SK-N-SH treated with all-trans-retinoic acid at 6 μM for 48 hours (cell line): ENCODE results near the gene NFIA.

ENCODE experiments used
- ARNTL ChIP-seq: fragments of 450-650 bp; formaldehyde crosslinking; IDR thresholded peaks from 2 replicates; pipeline ENCODE4 v1.5.0; 2020; ENCODE audit warnings: low read depth, mild to moderate bottlenecking, moderate library complexity, borderline replicate concordance
- BACH2 ChIP-seq: fragments of 250-450 bp; sonication (Bioruptor Pico); IDR thresholded peaks from 2 replicates; pipeline ENCODE4 v1.9.0; 2021; ENCODE audit warnings: mild to moderate bottlenecking, borderline replicate concordance
- OSR1 ChIP-seq: fragments of 250-450 bp; sonication (Bioruptor Pico); IDR thresholded peaks from 2 replicates; pipeline ENCODE4 v1.8.0; 2022; ENCODE audit warnings: moderate library complexity, mild to moderate bottlenecking, inconsistent platforms
- RARB ChIP-seq: fragments of 250-450 bp; sonication (Bioruptor Pico); IDR thresholded peaks from 2 replicates; pipeline ENCODE4 v1.8.0; 2021; ENCODE audit warnings: mild to moderate bottlenecking, moderate library complexity
- SNAI2 ChIP-seq: fragments of 250-450 bp; sonication (Bioruptor Pico); IDR thresholded peaks from 2 replicates; pipeline ENCODE4 v1.5.0; 2020; ENCODE audit warnings: mild to moderate bottlenecking, moderate library complexity
- TF ChIP-seq, protein P1 (sequence below): fragments of 250-450 bp; sonication (Bioruptor Pico); IDR thresholded peaks from 2 replicates; pipeline ENCODE4 v1.5.0; 2020; ENCODE audit warnings: mild to moderate bottlenecking, moderate library complexity
- TF ChIP-seq, protein P2 (sequence below): fragments of 250-450 bp; sonication (Bioruptor Pico); IDR thresholded peaks from 2 replicates; pipeline ENCODE4 v1.5.1; 2021; ENCODE audit warnings: mild to moderate bottlenecking, moderate library complexity
- TF ChIP-seq, protein P3 (sequence below): fragments of 250-450 bp; sonication (Bioruptor Pico); IDR thresholded peaks from 2 replicates; pipeline ENCODE4 v1.8.0; 2020; ENCODE audit warnings: mild to moderate bottlenecking, moderate library complexity, borderline replicate concordance

DNA sequence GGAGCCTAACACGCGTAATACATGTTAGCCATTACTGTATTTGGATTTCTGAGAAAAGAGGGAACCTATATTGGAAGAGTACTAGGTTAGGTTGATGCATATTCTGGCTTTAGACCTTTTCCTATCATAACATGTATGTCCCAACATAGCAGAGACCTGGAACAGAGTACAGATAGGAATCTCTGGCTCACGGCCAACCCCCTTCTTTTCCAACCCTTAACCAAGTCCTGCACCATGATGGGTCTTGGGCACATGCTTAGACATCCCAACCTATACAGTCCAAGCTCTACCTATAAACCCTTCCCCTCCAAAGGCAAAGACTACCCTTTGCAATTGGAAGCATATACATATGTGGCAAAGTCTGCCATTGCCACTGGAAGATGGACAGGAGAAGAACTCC lies 414.7 kb downstream of the NFIA start:
- TF ChIP-seq SNAI2 (CRISPR knock-in tag): no peak
- TF ChIP-seq RARB (CRISPR knock-in tag): no peak
- TF ChIP-seq OSR1 (CRISPR knock-in tag): no peak
- TF ChIP-seq, protein P1, sequence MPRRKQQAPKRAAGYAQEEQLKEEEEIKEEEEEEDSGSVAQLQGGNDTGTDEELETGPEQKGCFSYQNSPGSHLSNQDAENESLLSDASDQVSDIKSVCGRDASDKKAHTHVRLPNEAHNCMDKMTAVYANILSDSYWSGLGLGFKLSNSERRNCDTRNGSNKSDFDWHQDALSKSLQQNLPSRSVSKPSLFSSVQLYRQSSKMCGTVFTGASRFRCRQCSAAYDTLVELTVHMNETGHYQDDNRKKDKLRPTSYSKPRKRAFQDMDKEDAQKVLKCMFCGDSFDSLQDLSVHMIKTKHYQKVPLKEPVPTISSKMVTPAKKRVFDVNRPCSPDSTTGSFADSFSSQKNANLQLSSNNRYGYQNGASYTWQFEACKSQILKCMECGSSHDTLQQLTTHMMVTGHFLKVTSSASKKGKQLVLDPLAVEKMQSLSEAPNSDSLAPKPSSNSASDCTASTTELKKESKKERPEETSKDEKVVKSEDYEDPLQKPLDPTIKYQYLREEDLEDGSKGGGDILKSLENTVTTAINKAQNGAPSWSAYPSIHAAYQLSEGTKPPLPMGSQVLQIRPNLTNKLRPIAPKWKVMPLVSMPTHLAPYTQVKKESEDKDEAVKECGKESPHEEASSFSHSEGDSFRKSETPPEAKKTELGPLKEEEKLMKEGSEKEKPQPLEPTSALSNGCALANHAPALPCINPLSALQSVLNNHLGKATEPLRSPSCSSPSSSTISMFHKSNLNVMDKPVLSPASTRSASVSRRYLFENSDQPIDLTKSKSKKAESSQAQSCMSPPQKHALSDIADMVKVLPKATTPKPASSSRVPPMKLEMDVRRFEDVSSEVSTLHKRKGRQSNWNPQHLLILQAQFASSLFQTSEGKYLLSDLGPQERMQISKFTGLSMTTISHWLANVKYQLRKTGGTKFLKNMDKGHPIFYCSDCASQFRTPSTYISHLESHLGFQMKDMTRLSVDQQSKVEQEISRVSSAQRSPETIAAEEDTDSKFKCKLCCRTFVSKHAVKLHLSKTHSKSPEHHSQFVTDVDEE (CRISPR knock-in tag): no peak
- TF ChIP-seq, protein P2, sequence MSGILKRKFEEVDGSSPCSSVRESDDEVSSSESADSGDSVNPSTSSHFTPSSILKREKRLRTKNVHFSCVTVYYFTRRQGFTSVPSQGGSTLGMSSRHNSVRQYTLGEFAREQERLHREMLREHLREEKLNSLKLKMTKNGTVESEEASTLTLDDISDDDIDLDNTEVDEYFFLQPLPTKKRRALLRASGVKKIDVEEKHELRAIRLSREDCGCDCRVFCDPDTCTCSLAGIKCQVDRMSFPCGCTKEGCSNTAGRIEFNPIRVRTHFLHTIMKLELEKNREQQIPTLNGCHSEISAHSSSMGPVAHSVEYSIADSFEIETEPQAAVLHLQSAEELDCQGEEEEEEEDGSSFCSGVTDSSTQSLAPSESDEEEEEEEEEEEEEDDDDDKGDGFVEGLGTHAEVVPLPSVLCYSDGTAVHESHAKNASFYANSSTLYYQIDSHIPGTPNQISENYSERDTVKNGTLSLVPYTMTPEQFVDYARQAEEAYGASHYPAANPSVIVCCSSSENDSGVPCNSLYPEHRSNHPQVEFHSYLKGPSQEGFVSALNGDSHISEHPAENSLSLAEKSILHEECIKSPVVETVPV (CRISPR knock-in tag): no peak
- TF ChIP-seq ARNTL (CRISPR knock-in tag): no peak
- TF ChIP-seq, protein P3, sequence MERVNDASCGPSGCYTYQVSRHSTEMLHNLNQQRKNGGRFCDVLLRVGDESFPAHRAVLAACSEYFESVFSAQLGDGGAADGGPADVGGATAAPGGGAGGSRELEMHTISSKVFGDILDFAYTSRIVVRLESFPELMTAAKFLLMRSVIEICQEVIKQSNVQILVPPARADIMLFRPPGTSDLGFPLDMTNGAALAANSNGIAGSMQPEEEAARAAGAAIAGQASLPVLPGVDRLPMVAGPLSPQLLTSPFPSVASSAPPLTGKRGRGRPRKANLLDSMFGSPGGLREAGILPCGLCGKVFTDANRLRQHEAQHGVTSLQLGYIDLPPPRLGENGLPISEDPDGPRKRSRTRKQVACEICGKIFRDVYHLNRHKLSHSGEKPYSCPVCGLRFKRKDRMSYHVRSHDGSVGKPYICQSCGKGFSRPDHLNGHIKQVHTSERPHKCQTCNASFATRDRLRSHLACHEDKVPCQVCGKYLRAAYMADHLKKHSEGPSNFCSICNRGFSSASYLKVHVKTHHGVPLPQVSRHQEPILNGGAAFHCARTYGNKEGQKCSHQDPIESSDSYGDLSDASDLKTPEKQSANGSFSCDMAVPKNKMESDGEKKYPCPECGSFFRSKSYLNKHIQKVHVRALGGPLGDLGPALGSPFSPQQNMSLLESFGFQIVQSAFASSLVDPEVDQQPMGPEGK (CRISPR knock-in tag): no peak
- no peak for TF ChIP-seq BACH2 (CRISPR knock-in tag)
